HG03175 (cell line): ENCODE results near the gene OR4M1.
"Not testable (repeated sequence)": the region's sequence is repeated elsewhere in the genome, so short reads cannot be mapped to it uniquely, and the experiment has no call there.

ENCODE experiments used
- ATAC-seq: cut with Tn5 transposase; IDR thresholded peaks from one replicate; pipeline ENCODE4 v1.9.1; 2021; ENCODE audit warnings: mild to moderate bottlenecking, moderate library complexity; ENCODE audit not compliant: unreplicated experiment

Gene OR4M1

GRCh38 chr14:19821016-19821415 is 47.7 kb downstream of the OR4M1 start:
- not testable (repeated sequence) for ATAC-seq

GRCh38 chr14:19823178-19823577 is 49.9 kb downstream of the OR4M1 start:
- ATAC-seq: no peak

- ATAC-seq: no peak
Observed at GRCh38 chr14:19823765-19824164, 50.5 kb downstream of the OR4M1 start.

- ATAC-seq: not testable (repeated sequence)
Observed at GRCh38 chr14:19827626-19828244, 54.4 kb downstream of the OR4M1 start.

- no peak for ATAC-seq
Observed at GRCh38 chr14:19828314-19828713, 55.0 kb downstream of the OR4M1 start.
